ENCODE measurements around the gene KCTD4.

DNA sequence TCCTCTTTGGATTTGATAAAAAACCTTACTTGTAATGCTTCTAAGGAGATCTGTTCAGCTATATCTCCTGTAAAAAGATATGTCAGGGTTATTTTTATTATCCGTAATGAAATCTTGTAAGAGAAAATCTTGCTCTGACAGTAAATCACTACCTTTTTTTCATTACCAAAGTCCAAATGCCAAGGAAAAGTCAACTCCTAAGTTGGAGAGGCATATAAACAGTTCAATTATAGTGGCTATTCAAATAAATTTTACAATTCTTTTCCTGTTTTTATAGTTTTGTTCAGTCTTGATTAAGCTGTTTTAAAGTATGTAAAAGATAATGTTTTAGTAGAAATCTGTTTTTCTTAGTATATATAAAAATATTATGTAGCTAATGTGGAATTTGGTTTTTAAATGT lies 9.0 kb downstream of the KCTD4 start:
- TF ChIP-seq, protein P1, sequence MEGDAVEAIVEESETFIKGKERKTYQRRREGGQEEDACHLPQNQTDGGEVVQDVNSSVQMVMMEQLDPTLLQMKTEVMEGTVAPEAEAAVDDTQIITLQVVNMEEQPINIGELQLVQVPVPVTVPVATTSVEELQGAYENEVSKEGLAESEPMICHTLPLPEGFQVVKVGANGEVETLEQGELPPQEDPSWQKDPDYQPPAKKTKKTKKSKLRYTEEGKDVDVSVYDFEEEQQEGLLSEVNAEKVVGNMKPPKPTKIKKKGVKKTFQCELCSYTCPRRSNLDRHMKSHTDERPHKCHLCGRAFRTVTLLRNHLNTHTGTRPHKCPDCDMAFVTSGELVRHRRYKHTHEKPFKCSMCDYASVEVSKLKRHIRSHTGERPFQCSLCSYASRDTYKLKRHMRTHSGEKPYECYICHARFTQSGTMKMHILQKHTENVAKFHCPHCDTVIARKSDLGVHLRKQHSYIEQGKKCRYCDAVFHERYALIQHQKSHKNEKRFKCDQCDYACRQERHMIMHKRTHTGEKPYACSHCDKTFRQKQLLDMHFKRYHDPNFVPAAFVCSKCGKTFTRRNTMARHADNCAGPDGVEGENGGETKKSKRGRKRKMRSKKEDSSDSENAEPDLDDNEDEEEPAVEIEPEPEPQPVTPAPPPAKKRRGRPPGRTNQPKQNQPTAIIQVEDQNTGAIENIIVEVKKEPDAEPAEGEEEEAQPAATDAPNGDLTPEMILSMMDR (IDR thresholded peaks at IDR 0.05 in 4 of 5, conservative IDR thresholded peaks at IDR 0.05 in 1 of 5), result no peak
- no peak for TF ChIP-seq POLR2A (IDR thresholded peaks at IDR 0.05)

Data from gastrocnemius medialis (tissue), 4 donors.